ENCODE data around the gene PPP2R5E.
"Not testable (repeated sequence)": the region's sequence is repeated elsewhere in the genome, so short reads cannot be mapped to it uniquely, and the experiment has no call there.

The PPP2R5E gene

DNA sequence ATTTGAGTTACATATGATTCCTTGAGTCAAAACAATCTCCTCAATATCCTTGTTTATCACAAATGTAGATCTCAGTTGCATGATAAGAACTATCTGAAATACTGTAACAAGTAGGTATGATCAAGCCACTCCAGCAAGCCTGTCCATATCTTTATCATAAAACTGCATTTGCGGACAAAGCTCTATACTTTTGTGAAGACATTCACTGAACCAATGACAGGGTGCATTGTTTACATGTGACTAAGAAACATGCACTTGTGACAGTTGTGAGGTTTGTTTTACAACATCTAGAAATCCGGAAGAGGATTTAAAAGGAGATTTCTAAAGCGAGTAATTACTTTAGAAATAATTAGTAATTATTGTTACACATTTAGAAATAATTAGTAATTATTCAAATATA lies 111.7 kb downstream of the PPP2R5E start:
- DNase-seq: no peak

DNA sequence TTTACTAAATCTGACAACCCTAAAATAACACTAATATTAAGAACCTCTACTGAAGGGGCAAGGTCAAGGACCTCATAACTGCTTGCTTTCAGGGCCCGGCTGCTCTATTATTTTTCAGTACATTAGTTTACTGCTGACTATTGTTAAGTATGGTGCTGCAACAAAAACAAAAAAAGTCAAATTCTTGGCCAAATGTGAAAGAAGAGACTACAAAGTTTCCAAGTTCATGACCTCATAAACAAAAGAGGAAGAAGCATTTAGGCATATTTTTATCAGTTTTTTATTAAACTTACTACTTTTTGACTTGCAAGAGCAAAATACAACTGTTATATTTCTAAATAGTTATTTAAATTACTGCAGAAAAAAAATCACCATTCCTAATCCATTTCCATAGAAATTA lies 114.7 kb downstream of the PPP2R5E start:
- no peak for DNase-seq

DNA sequence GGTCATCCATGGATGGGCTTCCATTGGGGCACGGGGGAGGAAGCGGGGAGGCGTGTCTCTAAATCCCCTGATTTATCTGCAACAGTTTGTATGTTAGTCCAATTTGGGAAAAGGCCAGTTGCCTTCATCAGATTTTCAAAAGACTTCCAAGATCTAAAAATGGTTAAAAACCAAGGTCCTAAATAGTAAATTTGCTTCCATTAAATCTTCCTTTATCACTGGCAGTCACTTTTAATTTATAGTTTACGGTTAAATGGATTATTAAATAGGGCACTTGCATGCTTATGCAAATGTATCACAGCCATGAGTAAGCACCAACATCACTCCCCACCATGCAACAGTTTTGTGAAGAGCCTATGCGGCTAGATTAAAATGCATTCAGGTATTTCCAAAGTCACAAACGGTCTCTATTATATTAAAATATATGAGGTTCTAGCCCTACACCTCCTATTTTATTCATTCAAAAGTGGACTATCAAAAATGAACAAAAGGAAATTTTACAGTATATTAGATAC lies 116.3 kb downstream of the PPP2R5E start:
- no peak for DNase-seq

DNA sequence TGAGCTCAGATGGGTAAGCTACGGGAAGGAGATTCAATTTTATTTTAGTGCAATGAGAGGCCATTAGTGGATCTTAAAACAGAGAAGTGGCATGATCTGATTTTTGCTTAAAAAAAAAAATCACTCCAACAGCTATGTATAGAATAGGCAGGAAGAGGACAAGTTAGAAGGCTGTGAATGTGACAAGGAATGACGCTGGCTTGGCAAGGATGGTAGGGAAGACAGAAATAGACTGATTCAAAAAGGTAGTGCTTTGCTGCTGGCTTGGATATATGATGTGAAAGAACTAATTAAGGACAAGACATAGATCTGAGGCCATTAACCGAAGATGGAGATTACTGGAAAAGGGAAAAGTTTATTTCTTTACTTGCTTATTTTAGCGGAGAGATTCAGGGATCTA lies 119.3 kb downstream of the PPP2R5E start:
- DNase-seq: no peak

DNA sequence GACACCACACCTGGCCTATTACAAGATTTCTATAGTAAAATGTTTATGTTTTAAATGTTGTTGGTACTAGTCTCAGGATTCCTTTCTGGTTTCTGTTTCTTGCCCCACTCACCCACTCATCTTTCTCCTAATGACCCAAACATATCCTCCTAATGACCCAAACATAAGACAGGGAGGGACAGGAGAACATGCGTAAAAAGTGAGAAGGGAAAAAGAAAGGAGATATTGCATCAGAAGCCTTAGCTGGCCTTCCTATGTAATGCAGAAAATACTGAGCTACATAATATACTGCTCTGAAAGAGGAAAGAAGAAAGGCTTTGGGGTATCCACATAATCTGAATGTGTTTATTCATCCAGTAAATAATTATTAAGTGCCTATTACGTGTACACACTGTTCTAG lies 119.8 kb downstream of the PPP2R5E start:
- DNase-seq: no peak

DNA sequence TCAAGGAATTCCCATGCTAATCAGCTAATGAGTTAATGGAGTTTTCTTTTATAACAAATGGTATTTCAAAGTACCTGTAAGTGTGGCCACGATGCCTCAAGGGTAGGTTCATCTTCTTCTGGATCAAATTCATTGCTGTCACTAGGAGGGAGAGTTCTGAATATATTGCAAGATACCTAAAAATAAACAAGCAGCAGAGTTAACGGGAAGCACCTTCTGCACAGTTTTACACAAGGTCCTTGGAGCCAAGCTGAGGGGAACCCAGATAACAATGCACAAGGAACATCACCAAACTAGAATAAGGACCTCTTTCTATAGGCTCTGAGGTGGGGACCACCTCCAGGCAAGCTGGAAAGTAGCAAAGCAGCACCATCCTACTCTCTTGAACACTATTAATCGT lies 121.3 kb downstream of the PPP2R5E start:
- DNase-seq: no peak

DNA sequence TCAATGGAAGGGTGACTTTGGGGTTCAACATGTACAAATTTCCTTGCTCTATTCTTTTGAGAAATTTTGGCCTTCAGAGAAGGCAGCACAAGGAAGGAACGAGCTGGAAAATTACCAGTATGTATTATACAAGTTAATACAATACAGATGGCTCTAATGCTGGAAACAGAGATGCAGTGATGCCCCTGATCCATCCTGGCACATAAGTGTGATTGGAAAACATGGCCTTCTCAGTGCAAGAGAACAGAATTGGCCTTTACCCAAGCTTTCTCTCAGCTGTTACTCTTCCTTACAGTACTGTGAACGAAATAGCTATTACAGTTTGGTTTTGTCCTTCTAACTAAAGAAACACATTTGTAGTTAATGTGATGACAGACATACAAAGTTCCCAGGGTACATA lies 122.0 kb downstream of the PPP2R5E start:
- no peak for DNase-seq

DNA sequence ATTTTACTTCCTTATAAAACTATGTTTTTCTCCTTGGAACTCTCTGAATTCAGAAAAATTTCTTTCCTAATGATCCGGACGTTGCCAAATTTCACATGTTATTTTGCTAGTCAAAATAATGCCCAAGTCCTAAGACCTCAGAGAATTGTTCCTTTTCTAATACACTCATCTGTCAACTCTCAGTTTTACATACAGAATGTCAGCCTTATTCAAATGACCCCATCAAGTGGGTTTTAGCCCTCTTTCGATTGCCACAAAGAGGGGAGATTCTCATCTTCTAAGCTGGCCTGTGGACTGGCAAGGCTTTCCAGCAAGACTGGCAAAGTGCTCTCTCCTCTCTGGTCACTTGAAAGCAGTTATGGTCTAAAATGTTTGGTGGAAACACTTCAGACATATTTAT lies 125.2 kb downstream of the PPP2R5E start:
- DNase-seq: no peak

DNA sequence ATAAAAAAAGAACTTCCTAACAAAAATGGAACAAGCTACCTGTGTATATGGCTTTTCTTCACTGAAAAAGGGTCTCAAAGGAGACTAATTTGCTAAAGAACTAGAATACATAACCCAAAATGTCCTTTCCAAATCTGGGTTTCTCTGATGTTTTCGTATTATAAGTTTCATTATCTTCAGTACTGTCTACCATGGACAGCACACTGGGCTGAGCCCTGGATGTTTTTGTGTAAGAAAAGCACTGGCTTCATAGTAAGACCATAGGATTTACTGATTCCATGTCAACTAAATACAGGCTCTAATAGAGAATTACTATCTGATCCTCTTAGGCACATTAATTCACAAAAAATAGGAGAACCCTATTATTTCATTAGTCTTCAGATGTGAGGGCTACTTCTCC lies 130.2 kb downstream of the PPP2R5E start:
- no peak for DNase-seq

DNA sequence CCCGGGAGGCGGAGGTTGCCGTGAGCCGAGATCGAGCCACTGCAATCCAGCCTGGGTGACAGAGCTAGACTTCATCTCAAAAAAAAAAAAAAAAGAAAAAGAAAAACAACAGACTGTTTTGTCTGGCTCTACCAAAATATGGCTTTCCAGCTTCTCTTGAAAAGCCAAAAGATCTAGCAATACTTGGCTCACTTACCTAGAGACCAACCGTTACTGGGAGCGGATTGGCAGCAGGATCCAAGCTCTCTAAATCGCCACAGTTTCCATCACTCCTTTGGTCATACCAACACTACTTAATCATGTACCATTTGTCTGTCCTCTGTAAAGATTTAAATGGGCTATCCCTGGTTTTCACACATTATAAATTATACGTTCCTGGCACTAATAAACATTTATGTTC lies 136.8 kb downstream of the PPP2R5E start:
- no peak for DNase-seq

DNA sequence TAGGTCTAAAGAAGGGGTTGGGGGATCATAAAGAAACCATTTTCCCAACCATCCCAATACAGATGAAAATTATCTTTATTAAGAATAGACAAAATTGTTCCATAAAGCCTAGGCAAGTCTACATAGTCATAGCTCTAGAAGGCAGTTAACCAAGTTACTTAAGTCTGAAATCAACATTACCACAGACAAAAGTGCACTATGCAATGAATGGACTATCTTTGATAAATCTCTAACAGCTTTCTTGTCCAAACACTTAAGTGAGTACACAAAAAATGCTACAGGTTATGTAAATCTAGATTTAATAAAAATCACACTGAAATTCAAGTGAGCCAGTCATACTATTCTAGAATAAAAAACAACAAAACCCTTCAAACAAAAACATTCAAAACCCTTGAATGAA lies 137.5 kb downstream of the PPP2R5E start:
- no peak for DNase-seq

DNA sequence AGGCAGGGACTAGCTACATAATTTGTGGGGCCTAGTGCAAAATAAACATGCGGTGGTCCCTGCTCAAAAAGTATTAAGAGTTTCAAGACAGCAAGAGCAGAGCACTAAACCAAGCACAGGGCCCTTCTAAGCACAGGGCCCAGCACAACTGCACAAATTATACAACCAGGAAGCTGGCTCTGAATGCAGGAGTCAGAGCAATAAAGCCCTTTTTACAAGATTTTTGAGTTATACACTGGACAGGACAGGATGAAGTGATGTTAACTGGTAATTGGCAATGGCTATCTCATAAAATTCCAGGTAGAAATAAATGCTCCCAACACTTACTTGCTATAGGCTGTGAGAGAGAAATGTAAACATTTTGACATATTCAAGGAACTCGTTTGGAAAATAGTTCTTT lies 138.3 kb downstream of the PPP2R5E start:
- no peak for DNase-seq

DNA sequence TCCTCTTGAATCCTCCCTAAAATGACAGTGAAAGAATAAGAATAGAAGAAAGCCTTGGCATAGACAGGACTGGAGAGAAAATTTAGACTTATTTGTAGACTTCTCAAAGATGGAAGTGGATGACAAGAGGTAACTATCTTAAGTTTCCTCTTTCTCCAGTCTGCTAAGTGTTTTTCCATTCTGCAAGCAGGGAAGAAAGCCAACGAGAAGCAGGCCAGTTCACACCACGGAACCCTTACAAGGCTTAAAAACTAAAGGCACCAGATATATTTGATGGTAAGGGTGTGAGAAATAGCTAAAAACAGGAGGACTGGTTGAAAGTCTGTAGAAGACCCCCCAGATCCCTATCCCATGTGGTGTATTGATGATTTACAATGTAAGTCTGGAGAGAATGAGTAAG lies 141.5 kb downstream of the PPP2R5E start:
- DNase-seq: no peak

DNA sequence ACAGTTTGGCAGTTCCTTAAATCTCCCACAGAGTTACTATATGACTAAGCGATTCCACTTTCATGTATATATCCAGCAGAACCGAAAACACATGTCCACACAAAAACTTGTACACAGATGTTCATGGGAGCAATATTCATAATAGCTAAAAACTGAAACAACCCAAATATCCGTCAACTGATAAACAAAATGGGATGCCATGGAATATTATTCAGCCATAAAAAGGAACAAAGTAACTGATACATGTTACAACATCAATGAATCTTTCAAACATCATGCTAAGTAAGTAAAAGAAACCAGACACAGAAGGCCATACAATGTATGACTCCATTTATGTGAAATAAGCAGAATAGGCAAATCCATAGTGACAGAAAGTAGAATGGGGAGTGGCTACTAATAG lies 144.2 kb downstream of the PPP2R5E start:
- DNase-seq: no peak

DNA sequence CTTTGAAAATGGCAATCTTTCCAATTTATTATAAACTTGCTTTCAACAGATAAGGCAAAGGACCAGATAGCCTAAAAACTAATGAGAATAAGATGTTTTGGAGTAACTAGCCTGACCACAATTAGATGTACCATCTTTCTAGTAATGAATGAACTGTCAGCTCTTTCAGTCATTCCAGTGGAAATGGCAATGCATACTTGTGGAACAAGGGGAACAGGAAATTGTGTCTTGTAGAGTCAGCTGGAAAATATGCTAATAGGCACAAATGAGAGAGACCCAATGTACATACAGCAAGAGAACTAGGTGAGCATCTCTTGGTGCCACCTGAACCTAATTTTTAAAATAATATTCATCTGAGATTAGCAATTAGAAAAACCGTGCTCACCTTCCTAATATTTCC lies 148.3 kb downstream of the PPP2R5E start:
- DNase-seq: no peak

DNA sequence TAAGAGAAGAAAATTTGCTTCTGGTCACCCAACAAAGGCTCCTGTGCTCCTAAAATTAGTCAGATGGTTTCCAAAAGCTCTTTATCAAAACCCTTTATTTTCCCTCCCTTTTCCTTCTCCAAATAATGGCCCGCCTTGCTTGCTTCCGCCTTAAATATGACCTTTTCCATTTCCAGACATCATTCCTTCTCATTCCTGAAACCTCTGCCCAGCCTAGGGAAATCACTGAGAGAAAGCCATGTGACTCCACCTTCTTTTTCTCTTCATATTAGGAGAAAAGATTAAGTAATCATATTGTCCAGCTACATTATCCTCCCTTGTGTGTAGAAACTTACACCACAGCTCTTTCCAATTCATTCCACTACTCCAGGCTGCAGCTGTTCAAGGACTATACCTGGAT lies 148.7 kb downstream of the PPP2R5E start:
- DNase-seq: no peak

DNA sequence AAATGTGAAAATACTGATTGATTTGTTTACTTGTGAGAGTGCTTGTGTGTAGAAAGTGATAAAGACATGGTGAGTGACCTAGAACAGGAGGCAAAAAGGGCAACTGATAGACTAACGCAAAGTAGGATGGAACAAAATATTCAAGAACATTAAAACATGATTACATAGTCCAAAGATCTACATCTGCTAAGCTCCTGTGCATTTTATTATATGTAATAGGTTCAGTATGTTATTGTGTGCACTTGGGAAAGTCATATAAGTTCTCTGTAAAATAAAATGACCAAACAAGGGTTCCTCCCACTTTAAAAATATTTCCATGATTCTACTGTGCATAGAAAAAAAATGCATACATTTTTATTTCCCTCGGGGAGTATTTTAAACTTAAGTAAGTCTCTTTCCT lies 150.2 kb downstream of the PPP2R5E start:
- no peak for DNase-seq

DNA sequence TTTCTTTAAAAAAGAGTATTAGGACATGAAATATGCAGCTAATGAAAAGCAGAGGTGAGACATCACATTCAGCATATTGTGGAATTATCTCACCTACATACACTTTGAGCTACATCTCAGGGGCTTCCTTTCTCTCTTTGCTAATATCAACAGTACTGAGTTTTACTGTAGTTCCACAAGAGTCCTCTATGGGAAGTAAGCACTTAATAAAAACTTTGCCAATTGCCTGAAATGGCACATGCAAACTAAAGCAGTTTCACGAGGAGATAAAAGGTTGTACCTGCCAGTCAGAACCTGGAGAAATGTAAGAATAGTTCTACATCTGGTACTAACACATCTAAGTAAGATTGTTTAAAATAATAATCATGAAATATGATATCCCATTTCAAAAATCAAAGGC lies 150.9 kb downstream of the PPP2R5E start:
- no peak for DNase-seq

DNA sequence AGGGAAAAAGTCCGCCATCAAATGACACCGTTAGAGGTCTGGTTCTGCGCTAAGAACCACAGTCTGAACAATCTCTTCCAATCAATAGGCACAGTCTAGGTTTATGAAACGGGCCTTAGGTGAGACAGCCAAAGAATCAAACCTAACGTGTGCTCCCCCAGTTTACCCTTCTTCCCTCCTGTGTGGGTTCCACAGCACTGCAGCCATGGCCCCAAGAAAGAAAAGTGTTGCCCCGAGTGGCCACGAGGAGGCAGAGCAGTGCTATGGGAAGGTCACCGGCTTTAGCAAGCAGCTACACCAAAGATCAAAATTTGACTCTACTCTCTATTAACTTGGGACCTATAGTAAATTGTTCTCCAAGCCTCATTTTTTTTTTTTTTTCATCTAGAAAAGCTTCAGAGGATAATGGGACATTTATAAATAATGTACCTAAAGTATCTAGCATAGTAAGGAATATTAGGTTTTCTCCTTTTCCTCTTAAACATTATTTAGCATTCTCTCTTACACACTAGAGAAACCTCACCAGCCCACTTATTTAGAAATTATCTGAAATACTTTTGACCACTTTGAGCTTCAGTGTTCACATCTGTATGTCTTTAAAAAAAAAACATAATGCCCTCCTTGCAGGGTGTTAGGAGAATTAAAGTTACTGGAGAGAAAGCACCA lies 154.3 kb downstream of the PPP2R5E start:
- peak; percentile 62 for DNase-seq

DNA sequence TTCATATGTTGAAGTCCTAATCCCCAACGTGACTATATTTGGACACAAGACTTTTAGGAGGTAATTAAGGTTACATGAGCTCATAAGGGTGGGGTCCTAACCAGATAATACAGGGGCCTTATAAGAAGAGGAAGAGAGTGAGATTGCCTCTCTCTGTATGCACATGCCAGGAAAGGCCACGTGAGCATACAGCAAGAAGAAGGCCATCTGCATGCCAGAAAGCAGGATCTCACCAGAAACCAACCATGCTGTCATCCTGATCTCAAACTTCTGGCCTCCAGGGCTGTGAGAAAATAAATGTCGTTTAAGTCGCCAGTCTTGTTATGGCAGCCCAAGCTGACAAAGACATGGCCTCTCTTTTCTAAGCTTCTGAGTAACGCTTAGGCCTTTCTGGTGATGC lies 155.5 kb downstream of the PPP2R5E start:
- DNase-seq: no peak

DNA sequence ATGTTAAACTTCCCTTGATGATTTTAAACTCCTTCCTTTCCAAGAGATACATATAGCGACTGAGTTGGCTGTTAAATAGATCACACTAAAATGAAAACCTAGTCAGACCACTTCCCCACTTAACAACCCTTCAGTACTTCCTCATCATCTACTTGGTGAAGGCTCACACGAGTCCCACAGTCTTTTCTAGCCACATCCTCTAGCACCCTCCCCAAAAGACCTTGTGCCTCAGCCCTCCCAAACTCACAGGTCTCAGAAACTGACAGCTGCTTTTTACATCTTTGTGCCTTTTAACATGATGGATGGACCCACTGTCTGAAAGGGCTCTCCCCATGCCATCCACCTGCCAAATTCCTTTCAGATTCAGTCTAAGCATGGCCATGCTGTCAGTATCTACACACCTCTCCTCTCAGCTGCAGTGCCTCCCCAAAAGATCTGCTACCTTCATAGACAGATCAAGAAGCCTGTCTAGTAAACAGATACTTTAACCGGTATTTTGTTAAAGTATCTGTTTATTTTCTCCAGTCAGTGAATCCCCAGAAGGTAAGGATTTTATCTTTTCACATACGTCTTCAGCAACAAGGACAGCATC lies 159.3 kb downstream of the PPP2R5E start:
- no peak for DNase-seq

DNA sequence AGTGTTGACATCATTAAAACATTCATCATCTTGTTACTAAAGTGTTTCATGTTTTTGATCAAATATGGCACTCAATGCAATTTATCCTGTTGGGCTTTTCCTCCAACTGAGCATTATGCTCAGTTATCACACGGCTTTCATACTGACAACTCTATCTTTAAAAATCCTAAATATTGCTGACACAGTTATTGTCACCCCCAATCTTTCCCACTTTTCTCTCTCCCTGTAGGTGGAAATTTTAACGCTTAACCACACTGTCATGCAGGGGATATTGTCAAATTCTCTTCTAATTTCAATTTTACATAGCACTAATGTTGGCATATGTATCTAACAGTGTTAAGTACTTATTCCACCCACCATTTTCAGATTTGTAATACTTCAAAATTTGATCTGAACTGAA lies 164.7 kb downstream of the PPP2R5E start:
- DNase-seq: no peak

DNA sequence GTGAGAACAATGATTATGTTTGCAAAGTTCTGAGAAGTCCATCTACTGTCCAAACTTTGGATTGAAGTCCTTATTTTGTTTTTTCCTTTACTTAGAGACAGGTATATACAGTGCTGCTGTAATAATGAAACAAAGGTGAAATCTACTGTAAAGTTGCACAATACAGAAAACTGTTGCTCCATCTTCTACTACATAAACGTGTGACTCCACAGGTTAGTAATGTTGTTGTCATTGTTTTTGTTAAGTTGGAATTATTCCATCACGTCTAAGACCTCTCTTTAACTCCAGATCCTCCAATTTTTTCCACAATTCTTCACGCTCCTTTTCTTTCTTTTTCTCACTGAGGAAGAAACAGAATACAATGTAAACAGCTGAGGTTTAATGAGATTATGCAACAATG lies 167.4 kb downstream of the PPP2R5E start:
- no peak for DNase-seq

DNA sequence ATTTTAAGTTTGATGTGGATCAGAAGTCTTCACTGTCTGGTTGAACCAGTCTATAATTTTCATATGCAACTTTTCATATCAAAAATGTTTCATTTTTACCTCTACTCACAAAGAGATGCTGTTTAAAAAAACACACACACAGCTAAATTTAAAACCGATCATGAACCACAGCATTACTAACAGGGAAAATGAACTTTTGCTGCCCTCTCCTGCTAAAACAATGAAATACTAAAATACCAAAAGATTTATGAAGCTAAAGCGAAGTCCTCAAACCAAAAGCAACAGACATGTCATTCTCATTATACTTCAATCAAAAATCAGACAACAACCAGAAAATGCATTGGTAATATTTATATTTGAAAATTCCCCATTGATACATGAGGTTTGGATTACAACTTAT lies 171.6 kb downstream of the PPP2R5E start:
- not testable (repeated sequence) for DNase-seq

DNA sequence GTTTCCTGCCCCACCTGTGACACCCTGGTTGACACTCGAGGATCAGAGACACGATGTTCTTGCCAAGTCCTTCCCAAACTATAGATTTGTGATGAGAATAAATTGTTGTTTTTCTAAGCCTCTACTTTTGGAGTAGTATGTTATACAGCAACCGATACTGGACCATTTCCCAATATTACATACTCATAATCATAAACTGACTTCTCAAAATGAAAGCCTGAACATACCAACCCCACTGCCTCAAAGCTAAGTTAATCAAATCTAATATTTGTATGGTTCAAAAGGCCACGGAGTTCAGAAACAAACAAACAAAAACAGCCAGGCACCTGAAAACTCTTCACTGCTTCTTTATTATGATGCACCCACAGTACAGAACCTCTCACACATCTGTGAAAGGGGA lies 172.1 kb downstream of the PPP2R5E start:
- DNase-seq: no peak
